EL (cell line): ENCODE results near the gene TAS2R1.

ENCODE experiments used
- DNase-seq: peaks from one replicate; pipeline ENCODE4 v3.0.0-alpha.2; 2016

The TAS2R1 gene, protein sequence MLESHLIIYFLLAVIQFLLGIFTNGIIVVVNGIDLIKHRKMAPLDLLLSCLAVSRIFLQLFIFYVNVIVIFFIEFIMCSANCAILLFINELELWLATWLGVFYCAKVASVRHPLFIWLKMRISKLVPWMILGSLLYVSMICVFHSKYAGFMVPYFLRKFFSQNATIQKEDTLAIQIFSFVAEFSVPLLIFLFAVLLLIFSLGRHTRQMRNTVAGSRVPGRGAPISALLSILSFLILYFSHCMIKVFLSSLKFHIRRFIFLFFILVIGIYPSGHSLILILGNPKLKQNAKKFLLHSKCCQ

GRCh38 chr5:9630251-9630650 lies at the start of gene TAS2R1:
Gene TAS2R1 (minus strand): TSS chr5:9630351. CDS start chr5:9630032, 319 bp downstream.
- no peak for DNase-seq

DNA sequence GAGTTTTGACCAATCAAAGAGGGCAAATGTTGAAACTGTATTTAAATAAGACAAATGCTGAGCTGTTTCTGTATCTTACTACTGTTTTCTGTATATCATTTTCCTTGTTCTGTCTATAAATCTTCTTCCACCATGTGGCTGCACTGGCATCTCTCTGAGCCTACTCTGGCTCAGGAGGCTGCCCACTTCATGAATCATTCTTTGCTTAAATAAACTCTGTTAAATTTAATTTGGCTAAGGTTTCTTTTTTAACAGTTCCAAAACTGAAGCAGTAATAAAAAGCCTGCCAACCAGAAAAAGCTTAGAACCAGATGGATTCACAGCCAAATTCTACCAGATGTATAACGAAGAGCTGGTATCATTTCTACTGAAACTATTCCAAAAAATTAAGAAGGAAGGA lies 40.2 kb upstream of the TAS2R1 start:
- DNase-seq: peak; percentile 41

DNA sequence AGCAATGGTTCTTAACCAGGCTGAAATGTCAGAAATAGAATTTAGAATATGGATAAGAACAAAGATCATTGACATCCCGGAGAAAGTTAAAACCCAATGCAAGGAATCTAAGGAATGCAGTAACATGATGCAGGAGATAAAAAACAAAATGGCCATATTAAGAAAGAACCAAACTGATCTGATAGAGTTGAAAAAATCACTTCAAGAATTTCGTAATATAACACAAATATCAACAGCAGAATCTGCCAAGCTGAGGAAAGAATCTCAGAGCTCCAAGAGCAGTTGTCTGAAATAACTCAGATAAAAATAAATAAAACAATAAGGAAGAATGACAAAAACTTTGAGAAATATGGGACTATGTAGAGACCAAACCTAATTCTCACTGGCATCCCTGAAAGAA lies 37.8 kb upstream of the TAS2R1 start:
- DNase-seq: peak; percentile 31

- DNase-seq: no peak
These were observed 33.7 kb upstream of the TAS2R1 start for GRCh38 chr5:9663891-9664290.

- peak; percentile 38 for DNase-seq
These were observed 31.3 kb upstream of the TAS2R1 start for GRCh38 chr5:9661316-9662015.

- DNase-seq: peak; percentile 11
These were observed 28.6 kb upstream of the TAS2R1 start for GRCh38 chr5:9658706-9659105.

DNA sequence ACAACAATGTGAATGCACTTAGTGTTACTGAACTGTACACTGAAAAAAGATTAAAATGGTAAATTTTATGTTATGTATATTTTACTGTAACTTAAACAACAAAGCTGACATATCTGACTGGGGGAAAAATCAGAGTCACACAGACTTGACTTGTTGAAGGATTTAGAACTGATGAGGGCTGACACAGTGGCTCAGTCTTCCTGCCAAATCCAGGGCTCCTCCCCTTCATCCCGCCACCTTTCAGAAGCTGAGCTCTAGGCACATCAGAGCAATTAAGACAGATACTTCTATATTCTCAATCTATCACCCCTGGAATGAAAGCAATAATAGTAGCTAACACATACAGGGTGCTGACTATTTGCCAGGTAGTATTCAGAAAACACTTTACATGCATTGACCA lies 27.7 kb upstream of the TAS2R1 start:
- no peak for DNase-seq

GRCh38 chr5:9655641-9656040 lies 25.5 kb upstream of the TAS2R1 start:
- no peak for DNase-seq

DNA sequence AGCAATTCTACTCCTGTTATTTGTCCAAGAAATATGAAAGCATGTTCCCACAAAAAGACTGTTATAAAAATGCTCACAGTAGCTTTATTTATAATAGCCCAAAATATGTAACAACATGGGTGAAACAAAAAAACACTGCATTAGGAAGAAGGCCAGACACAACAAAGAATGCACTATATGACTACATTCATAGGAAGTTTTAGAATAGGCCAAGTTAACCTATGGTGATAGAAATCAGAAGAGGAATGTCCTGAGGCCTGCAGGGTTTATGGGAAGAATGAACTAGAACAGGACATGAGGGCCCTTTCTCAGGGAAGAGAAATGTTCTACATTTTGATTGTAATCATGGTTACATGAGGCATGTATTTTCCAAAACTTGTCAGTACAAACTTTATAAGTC lies 24.7 kb upstream of the TAS2R1 start:
- DNase-seq: peak; percentile 40

DNA sequence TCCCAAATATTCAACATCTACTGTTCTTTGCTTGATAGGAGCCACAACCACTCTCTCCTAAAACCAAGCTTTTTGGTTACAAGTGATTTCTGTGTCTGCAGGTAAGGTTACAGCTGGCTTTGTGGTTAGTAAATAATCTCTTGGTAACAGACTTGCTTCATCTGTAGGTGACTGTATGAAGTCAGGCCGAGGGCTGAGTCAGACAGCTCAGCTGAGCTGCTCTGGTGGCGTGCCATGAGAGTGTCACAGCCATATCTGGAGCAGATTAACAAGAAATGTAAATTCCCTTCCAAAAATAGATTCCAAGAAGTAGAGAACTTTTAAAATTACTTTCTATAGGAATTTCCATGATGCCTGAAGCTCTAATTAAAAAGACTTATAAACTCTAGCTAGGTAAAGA lies 23.7 kb upstream of the TAS2R1 start:
- DNase-seq: peak; percentile 84

DNA sequence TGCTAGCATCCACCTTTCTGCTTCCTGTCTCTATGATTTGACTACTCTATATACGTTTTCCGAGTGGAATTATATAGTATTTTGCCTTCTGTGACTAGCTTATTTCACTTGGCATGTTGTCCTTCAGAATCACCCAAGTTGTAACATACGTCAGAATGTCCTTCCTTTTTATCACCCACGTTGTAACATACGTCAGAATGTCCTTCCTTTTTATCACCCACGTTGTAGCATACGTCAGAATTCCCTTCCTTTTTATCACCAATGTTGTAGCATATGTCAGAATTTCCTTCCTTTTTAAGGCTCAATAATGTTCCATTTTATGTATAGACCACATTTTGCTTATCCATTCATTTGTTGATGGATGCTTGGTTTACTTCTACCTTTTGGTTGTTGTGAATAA lies 22.9 kb upstream of the TAS2R1 start:
- no peak for DNase-seq

GRCh38 chr5:9652295-9652694 lies 22.1 kb upstream of the TAS2R1 start:
- no peak for DNase-seq

GRCh38 chr5:9646843-9647242 lies 16.7 kb upstream of the TAS2R1 start:
- DNase-seq: no peak

- DNase-seq: no peak
These were observed 14.5 kb upstream of the TAS2R1 start for GRCh38 chr5:9644630-9645029.

GRCh38 chr5:9642621-9643020 lies 12.5 kb upstream of the TAS2R1 start:
- no peak for DNase-seq

DNA sequence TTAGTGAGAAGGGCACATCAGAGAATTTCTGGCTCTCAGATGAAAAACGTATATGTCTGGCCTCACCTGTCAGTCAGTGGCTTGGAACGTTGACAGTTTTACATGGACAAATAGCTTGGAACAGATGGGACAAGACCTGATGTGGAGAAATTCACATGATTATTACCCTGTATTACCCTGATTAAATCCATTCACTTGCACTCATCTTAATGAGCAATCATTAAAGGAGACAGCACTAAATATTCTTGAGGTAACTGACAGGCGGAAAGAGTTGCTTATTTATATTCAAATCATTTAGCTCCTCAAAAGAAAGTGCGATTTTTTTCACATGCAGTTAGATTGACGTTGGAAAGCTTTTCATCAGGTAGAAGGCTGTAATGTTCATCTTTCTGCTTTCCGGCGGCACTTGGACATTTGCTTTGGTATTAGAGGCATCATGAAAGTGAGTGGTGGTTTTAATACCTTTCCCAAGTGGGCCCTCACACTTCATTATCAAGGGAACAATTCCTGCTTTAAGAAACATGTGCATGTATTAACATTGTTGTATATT lies 11.7 kb upstream of the TAS2R1 start:
- DNase-seq: no peak

GRCh38 chr5:9632495-9632894 lies 2.3 kb upstream of the TAS2R1 start:
- DNase-seq: no peak

- no peak for DNase-seq
These were observed 2.6 kb downstream of the TAS2R1 start for GRCh38 chr5:9627541-9627940.

DNA sequence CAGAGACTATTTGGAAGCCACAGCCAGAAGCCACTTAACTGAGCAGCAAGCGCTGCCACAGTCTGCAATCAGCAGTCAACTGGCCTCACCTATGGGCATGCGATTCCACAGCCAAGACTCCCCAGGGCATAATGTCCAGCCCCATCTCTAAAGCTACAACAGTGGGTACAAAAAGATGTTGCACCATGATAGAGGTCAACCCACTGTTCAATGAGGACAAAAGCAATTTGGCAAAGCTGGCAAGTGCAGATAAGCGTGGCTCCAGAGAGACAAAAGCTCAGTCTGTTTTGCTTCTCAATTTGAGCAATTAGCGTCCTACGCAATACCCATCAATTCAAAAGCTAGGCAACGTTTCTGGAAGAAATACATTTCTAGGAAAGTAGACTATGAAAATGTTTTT lies 3.2 kb downstream of the TAS2R1 start:
- DNase-seq: no peak

DNA sequence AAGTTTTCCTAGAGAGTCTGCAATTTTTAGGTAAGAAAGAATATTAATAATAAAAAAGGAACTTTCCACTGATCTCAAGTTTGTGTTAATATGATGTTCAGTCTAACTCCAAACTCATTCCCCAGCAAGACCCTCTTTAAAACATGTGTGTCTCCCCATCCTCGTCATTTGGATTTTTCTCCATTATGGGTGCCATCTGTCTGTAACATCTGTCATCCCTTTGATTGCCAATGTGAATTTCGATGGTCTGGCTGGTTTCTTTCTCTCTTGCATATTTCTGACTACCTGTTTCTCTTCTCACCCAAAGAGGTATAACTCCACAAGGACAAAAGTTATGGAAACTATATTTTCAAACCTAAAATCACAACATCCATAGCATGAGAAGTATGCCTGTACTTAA lies 4.4 kb downstream of the TAS2R1 start:
- DNase-seq: no peak

GRCh38 chr5:9625286-9625685 lies 4.9 kb downstream of the TAS2R1 start:
- DNase-seq: no peak

DNA sequence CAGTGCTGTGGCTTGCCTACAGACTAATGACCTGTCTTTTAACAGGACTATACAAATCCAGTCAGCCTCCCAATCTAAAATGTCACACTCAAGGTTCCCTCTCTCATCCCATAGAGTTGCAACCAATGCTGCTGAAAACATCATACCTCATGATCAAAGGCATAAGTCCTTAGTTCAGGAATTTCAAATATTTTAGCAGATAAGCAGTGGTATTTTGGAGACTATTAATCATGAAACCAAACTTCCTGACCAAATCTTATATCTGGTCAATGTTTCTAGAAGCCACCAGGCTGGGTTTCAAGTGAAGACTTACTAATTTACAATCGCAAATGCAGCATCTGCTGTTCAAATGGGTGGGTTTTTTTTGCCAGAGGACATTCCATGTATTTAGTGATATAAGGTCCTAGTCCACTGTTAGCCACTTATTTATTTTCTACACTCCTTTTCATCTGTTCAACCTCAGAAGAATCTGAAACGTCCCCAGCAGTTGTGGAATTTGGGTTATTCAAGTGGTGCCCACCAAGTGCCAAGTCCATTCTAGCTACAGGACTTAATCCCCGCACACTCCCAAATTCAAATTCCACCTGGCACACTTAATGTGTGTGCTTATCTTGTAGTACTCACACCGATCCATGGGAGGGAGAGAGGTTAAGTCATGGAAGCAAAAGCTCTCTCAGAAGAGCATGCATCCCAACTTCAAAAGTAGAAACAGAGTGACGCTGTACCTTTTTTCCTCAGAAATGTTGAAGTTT lies 5.8 kb downstream of the TAS2R1 start:
- DNase-seq: peak; percentile 67

DNA sequence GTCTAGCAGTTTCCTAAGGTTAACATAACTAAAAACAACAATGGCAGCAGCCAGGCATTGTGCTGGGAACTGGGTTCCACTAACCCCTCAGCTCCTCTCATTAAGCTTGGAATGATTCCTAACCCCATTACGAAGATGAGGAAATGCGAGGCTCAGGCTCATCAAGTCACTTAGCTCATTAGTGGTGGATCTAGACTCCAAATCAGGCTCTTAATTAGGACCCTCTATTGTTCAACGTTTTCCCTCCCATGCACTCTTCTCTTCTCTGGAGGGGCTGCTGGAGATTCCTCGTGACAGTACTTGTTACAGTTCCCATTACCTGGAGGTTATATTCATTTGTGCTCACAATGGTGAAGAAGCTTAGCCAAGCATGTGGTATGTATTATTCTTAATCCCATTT lies 6.5 kb downstream of the TAS2R1 start:
- DNase-seq: no peak

GRCh38 chr5:9622971-9623421 lies 7.2 kb downstream of the TAS2R1 start:
- peak; percentile 91 for DNase-seq
